HepG2 (cell line): ENCODE measurements around the gene IGLL1. TPM values are rescaled to one million over a fixed set of nuclear protein-coding genes. Genes with fewer than 3 reads are reported as not detected.
"Not testable (repeated sequence)": the region's sequence is repeated elsewhere in the genome, so short reads cannot be mapped to it uniquely, and the experiment has no call there.

Experiments used
- ATAC-seq: fragments of 200-7000 bp; cut with Tn5 transposase; 3 replicates; pipeline ENCODE4 v1.9.1; 2020; ENCODE audit warnings: mild to moderate bottlenecking, moderate library complexity
- BruUV-seq: library from RNA; stranded (reverse); fragments of 400-500 nt; replicated peaks from 2 replicates; lab custom pipeline; 2021; lab: Mats Ljungman, UMichigan
- CTCF ChIA-PET: fragments of 300-600 bp; formaldehyde crosslinking; extraction: SDS; loops from one replicate; lab custom pipeline; 2021; ENCODE audit warnings: low total read pairs, inconsistent platforms, low intra/inter-chr PET ratio; lab: Yijun Ruan, JAX
- POLR2A ChIA-PET: fragments of 350-600 bp; sonication (Branson Sonifier 250); formaldehyde crosslinking; loops from one replicate; lab custom pipeline; 2020; ENCODE audit warnings: antibody characterized with exemption, inconsistent platforms; lab: Yijun Ruan, JAX
- DNase-seq: peaks from one replicate; pipeline ENCODE4 v3.0.0-alpha.2; 2015; ENCODE audit warnings: low spot score
- FAIRE-seq: peaks from 3 replicates; lab custom pipeline; 2011; peaks lifted over from hg19 to GRCh38; lab: Jason Lieb, UNC
- H2AFZ ChIP-seq: one replicate; pipeline ENCODE4 v1.6.1; 2011; ENCODE audit warnings: low read length, inconsistent platforms
- H3K27ac ChIP-seq: fragments of 300-600 bp; 3 replicates; pipeline ENCODE4 v1.8.0; 2011; ENCODE audit warnings: mixed run types, mild to moderate bottlenecking, mixed read lengths, low read length, inconsistent platforms; ENCODE audit not compliant: insufficient read depth; ENCODE audit errors: extremely low read length
- H3K27me3 ChIP-seq, 2 experiments: fragments of 200-600 bp in 1 of 2; 2 replicates in 1 of 2; 3 replicates in 1 of 2; pipeline versions ENCODE4 v1.6.0 to v1.8.0; 2011; ENCODE audit warnings: low read length in 2 of 2, mild to moderate bottlenecking in 2 of 2, moderate library complexity in 2 of 2, inconsistent platforms in 1 of 2; ENCODE audit not compliant: insufficient read depth in 2 of 2, control insufficient read depth in 1 of 2
- H3K36me3 ChIP-seq, 2 experiments: fragments of 200-600 bp in 1 of 2; replicated peaks in 1 of 2; 2 replicates in 1 of 2; 3 replicates in 1 of 2; pipeline versions ENCODE4 v1.5.1 to v1.8.0; 2011; ENCODE audit warnings: low read length in 2 of 2, inconsistent platforms in 1 of 2; ENCODE audit not compliant: insufficient read depth in 2 of 2, control insufficient read depth in 1 of 2
- H3K4me1 ChIP-seq: 2 replicates; pipeline ENCODE4 v1.5.1; 2012; ENCODE audit warnings: low read length, inconsistent platforms; ENCODE audit not compliant: insufficient read depth
- H3K4me2 ChIP-seq: 2 replicates; pipeline ENCODE4 v1.6.0; 2011; ENCODE audit warnings: low read depth, low read length, inconsistent platforms
- H3K4me3 ChIP-seq, 3 experiments: fragments of 200-600 bp in 1 of 3; sonication (generic), shearing (Covaris generic) in 1 of 3; replicated peaks in 1 of 3; 2 replicates each; pipeline ENCODE4 v1.5.1; 2011 to 2016; ENCODE audit warnings: low read length in 3 of 3, inconsistent platforms in 2 of 3, low read depth in 2 of 3, mild to moderate bottlenecking in 2 of 3, control low read depth in 1 of 3, mixed read lengths in 1 of 3; ENCODE audit not compliant: insufficient read depth in 1 of 3
- H3K79me2 ChIP-seq: one replicate; pipeline ENCODE4 v1.6.1; 2011; ENCODE audit warnings: low read length, inconsistent platforms; ENCODE audit not compliant: insufficient read depth
- H3K9ac ChIP-seq: 2 replicates; pipeline ENCODE4 v1.6.0; 2011; ENCODE audit warnings: mild to moderate bottlenecking, low read depth, low read length, inconsistent platforms; ENCODE audit not compliant: insufficient read depth
- H3K9me3 ChIP-seq: 2 replicates; pipeline ENCODE4 v1.5.1; 2012; ENCODE audit warnings: mild to moderate bottlenecking, low read length
- H4K20me1 ChIP-seq: 2 replicates; pipeline ENCODE4 v1.6.0; 2011; ENCODE audit warnings: inconsistent platforms, mild to moderate bottlenecking, low read length, moderate library complexity; ENCODE audit not compliant: insufficient read depth
- FOSL2 ChIP-seq: sonication (generic); formaldehyde crosslinking; IDR thresholded peaks from 2 replicates; pipeline ENCODE4 v1.4.0; 2020; ENCODE audit warnings: missing genetic modification reagents
- FOXM1 ChIP-seq: sonication (generic); formaldehyde crosslinking; IDR thresholded peaks from 2 replicates; pipeline ENCODE4 v1.5.0; 2020; ENCODE audit warnings: missing genetic modification reagents
- HNRNPL ChIP-seq: fragments of 200-400 bp; formaldehyde crosslinking; IDR thresholded peaks from 2 replicates; pipeline ENCODE4 v1.6.1; 2017; ENCODE audit warnings: mild to moderate bottlenecking, low read depth, low read length
- MAFK ChIP-seq, 2 experiments: IDR thresholded peaks in 1 of 2; conservative IDR thresholded peaks in 1 of 2; 2 replicates each; pipeline ENCODE4 v1.6.1; 2011; ENCODE audit warnings: improper control_type of control experiment in 2 of 2, low read length in 2 of 2
- NFE2L2 ChIP-seq: fragments of 150-350 bp; IDR thresholded peaks from 2 replicates; pipeline ENCODE4 v1.6.1; 2014; ENCODE audit warnings: low read length
- PAX8 ChIP-seq: sonication (generic); formaldehyde crosslinking; IDR thresholded peaks from 2 replicates; pipeline ENCODE4 v1.8.0; 2022; ENCODE audit warnings: mild to moderate bottlenecking, missing genetic modification reagents, borderline replicate concordance
- POGK ChIP-seq: sonication (generic); formaldehyde crosslinking; conservative IDR thresholded peaks from 2 replicates; pipeline ENCODE4 v1.8.0; 2022; ENCODE audit warnings: mild to moderate bottlenecking, moderate library complexity, missing genetic modification reagents
- REPIN1 ChIP-seq: sonication (generic); formaldehyde crosslinking; IDR thresholded peaks from 2 replicates; pipeline ENCODE4 v1.8.0; 2022; ENCODE audit warnings: missing genetic modification reagents, low read depth, mild to moderate bottlenecking, borderline replicate concordance
- ZNF180 ChIP-seq: sonication (generic); formaldehyde crosslinking; IDR thresholded peaks from 2 replicates; pipeline ENCODE4 v1.4.0; 2020; ENCODE audit warnings: low read depth, missing genetic modification reagents, borderline replicate concordance
- ZNF530 ChIP-seq: sonication (generic); formaldehyde crosslinking; IDR thresholded peaks from 2 replicates; pipeline ENCODE4 v1.5.0; 2020; ENCODE audit warnings: low read depth, mild to moderate bottlenecking, missing genetic modification reagents
- ZNF660 ChIP-seq: sonication (generic); formaldehyde crosslinking; IDR thresholded peaks from 2 replicates; pipeline ENCODE4 v1.5.1; 2020; ENCODE audit warnings: mild to moderate bottlenecking, low read depth, missing genetic modification reagents, borderline replicate concordance
- WGBS: methylation state at CpG from one replicate; pipeline ENCODE4 v1.1.6; 2017; ENCODE audit warnings: low lambda C conversion rate; 5-methylcytosine and 5-hydroxymethylcytosine counted together
- in situ Hi-C: cut with HindIII; loops from 2 replicates; pipeline ENCODE4 v1.10.0; 2017; ENCODE audit warnings: low pct_unique_long_range_greater_than_20kb; ENCODE audit not compliant: extremely low pct_ligation_motif_present
- intact Hi-C: fragments of 100-400 bp; cut with micrococcal nuclease; formaldehyde crosslinking; loops from one replicate; pipeline ENCODE4 v1.10.0; 2022; ENCODE audit not compliant: unreplicated experiment
- polyA plus RNA-seq, 8 experiments: library from polyadenylated mRNA; depleted of rRNA in 3 of 8; stranded (reverse) in 7 of 8; unstranded in 1 of 8; fragments of >200 nt; fragmentation: Illumina TruSeq in 4 of 8; extraction: Trizol in 4 of 8; gene quantifications; 2 replicates each; pipeline versions ENCODE4 v1.2.1 to v1.2.3, GENCODE V29; 2011 to 2016; ENCODE audit warnings: low read depth in 4 of 8, missing spikeins in 1 of 8, mixed read lengths in 1 of 8; ENCODE audit not compliant: insufficient read depth in 1 of 8
- total RNA-seq, 5 experiments: library from RNA; depleted of rRNA; stranded (reverse); fragments of >200 nt; fragmentation: Illumina TruSeq; extraction: Trizol; gene quantifications; 2 replicates each; pipeline ENCODE4 v1.2.3, GENCODE V29; 2016; ENCODE audit warnings: low read depth in 1 of 5

The IGLL1 gene
- total and polyA plus RNA-seq, 2 of the 13 experiments (the other 11 are each of a cell fraction or from before 2014, with no cell fraction given): not detected

DNA sequence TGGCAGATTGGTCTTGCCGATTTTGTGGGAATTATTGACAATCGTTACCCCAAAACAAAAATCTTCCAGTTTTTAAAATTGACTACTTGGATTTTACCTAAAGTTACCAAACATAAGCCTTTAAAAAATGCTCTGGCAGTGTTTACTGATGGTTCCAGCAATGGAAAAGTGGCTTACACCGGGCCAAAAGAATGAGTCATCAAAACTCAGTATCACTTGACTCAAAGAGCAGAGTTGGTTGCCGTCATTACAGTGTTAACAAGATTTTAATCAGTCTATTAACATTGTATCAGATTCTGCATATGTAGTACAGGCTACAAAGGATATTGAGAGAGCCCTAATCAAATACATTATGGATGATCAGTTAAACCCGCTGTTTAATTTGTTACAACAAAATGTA lies 37.2 kb downstream of the IGLL1 start:
- BruUV-seq: no TSS peak
- Histone ChIP-seq H3K4me1 (peaks cover 24% of the 10 kb centered on the region), H3K4me3 (no peak overlapping the region), H3K79me2 (no peaks in the 10 kb centered on the region), H3K27ac (no peak overlapping the region), H3K27me3 (0 out of 5 replicates have a peak, but pooled peaks cover 0 to 7% of the 10 kb centered on the region in 2 experiments), H2AFZ (no peak overlapping the region), H3K9ac (no peak overlapping the region), H3K4me2 (no peak overlapping the region), H4K20me1 (no peaks in the 10 kb centered on the region), H3K36me3 (no peaks in the 10 kb centered on the region), H3K9me3 (peaks cover 5% of the 10 kb centered on the region; the same call in 1 of the 2 replicates)
- TF ChIP-seq HNRNPL (no peak), REPIN1 (CRISPR knock-in tag) (no peak), POGK (no peak), MAFK (conservative IDR thresholded peaks at IDR 0.05 in 1 of 2, IDR thresholded peaks at IDR 0.05 in 1 of 2; ENCODE audit: low read length in 2 of 2) (peak; percentile 47 to 56; a peak in 2 of 4 replicates), NFE2L2 (peak; percentile 46; the same call in 1 of the 2 replicates), FOSL2 (peak; percentile 56; the same call in 1 of the 2 replicates), ZNF530 (CRISPR knock-in tag) (no peak), ZNF660 (no peak), FOXM1 (no peak), PAX8 (CRISPR knock-in tag) (no peak), ZNF180 (CRISPR knock-in tag) (no peak)
- in situ Hi-C loops: loop anchor here (5.0 kb wide), 1 partner anchor 49 kb away; no protein-coding TSS in a partner anchor
- ChIA-PET CTCF (interaction anchor here (2.8 kb wide), 1 partner anchor 48 kb away, joined by 43 read pairs; no protein-coding TSS in a partner anchor), POLR2A (no interaction called here)
- DNase-seq (no peak), FAIRE-seq (no peak), ATAC-seq (no peak)
- intact Hi-C loops: no loop called here
- 21% methylated on average over 5 of the region's 5 CpGs for whole genome bisulfite sequencing

DNA sequence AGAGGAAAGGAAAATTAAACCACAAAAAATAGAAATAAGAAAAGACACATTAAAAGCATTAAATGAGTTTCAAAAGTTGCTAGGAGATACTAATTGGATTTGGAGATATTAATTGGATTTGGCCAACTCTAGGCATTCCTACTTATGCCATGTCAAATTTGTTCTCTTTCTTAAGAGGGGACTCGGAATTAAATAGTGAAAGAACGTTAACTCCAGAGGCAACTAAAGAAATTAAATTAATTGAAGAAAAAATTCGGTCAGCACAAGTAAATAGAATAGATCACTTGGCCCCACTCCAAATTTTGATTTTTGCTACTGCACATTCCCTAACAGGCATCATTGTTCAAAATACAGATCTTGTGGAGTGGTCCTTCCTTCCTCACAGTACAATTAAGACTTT lies 37.7 kb downstream of the IGLL1 start:
- intact Hi-C loops, H3K27me3 ChIP-seq, POLR2A ChIA-PET, H3K9me3 ChIP-seq, BruUV-seq, H3K4me2 ChIP-seq, DNase-seq, H3K9ac ChIP-seq, H3K27ac ChIP-seq, H2AFZ ChIP-seq, H4K20me1 ChIP-seq, H3K36me3 ChIP-seq, H3K4me3 ChIP-seq, H3K79me2 ChIP-seq, ATAC-seq, FAIRE-seq: not testable (repeated sequence)
- in situ Hi-C loops: loop anchor here (5.0 kb wide), 1 partner anchor 50 kb away; no protein-coding TSS in a partner anchor
- WGBS: 5% methylated on average over 3 of the region's 3 CpGs
- CTCF ChIA-PET: interaction anchor here (1.1 to 2.8 kb wide), 3 partner anchors 47 to 156 kb away, joined by 3 to 43 read pairs (median 4); no protein-coding TSS in a partner anchor
- peaks cover 29% of the 10 kb centered on the region for H3K4me1 ChIP-seq
